ENCODE measurements around the gene XRCC6. TPM values are rescaled to one million over a fixed set of nuclear protein-coding genes. Genes with fewer than 3 reads are reported as not detected.

The XRCC6 gene
- total and polyA plus RNA-seq, 9 of the 15 experiments (the other 6 are each of a cell fraction or from before 2014, with no cell fraction given) = 151 to 440 (median 318) TPM

GRCh38 chr22:41656556-41656955 lies 35.5 kb downstream of the XRCC6 start:
- no peak overlapping the region for H2AFZ ChIP-seq (ENCODE audit: low read depth, low read length)
- TF ChIP-seq ZKSCAN8 (CRISPR knock-in tag; IDR thresholded peaks at IDR 0.05) = peak; percentile 57; the same call in 1 of the 2 replicates
- TF ChIP-seq PRPF4 (IDR thresholded peaks at IDR 0.05; ENCODE audit: insufficient read depth, low read depth, low read length, poor library complexity, severe bottlenecking) = no peak
- TF ChIP-seq HNRNPH1 (optimal IDR thresholded peaks at IDR 0.05; ENCODE audit: low read depth, low read length) = no peak
- TF ChIP-seq, protein P1, sequence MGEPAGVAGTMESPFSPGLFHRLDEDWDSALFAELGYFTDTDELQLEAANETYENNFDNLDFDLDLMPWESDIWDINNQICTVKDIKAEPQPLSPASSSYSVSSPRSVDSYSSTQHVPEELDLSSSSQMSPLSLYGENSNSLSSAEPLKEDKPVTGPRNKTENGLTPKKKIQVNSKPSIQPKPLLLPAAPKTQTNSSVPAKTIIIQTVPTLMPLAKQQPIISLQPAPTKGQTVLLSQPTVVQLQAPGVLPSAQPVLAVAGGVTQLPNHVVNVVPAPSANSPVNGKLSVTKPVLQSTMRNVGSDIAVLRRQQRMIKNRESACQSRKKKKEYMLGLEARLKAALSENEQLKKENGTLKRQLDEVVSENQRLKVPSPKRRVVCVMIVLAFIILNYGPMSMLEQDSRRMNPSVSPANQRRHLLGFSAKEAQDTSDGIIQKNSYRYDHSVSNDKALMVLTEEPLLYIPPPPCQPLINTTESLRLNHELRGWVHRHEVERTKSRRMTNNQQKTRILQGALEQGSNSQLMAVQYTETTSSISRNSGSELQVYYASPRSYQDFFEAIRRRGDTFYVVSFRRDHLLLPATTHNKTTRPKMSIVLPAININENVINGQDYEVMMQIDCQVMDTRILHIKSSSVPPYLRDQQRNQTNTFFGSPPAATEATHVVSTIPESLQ (CRISPR knock-in tag; IDR thresholded peaks at IDR 0.05) = no peak
- no peak for TF ChIP-seq ZNF12 (CRISPR knock-in tag; IDR thresholded peaks at IDR 0.05)
- no peak for TF ChIP-seq PRMT5 (CRISPR knock-in tag; IDR thresholded peaks at IDR 0.05)
- TF ChIP-seq ZNF395 (CRISPR knock-in tag; IDR thresholded peaks at IDR 0.05) = no peak
- no peak for TF ChIP-seq DLX4 (CRISPR knock-in tag; IDR thresholded peaks at IDR 0.05)
- TF ChIP-seq SAP30 (IDR thresholded peaks at IDR 0.05; ENCODE audit: borderline replicate concordance, insufficient read depth, low read depth, low read length, poor library complexity, severe bottlenecking) = no peak
- no peak for TF ChIP-seq ELK3 (CRISPR knock-in tag; IDR thresholded peaks at IDR 0.05)
- TF ChIP-seq POU5F1 (IDR thresholded peaks at IDR 0.05; ENCODE audit: borderline replicate concordance, low read depth, low read length, partially characterized antibody) = no peak
- no peak for TF ChIP-seq IRF1 (CRISPR knock-in tag; IDR thresholded peaks at IDR 0.05; ENCODE audit: borderline replicate concordance)
- TF ChIP-seq STAG1 (CRISPR knock-in tag; IDR thresholded peaks at IDR 0.05; ENCODE audit: borderline replicate concordance) = no peak
- TF ChIP-seq, protein P2, sequence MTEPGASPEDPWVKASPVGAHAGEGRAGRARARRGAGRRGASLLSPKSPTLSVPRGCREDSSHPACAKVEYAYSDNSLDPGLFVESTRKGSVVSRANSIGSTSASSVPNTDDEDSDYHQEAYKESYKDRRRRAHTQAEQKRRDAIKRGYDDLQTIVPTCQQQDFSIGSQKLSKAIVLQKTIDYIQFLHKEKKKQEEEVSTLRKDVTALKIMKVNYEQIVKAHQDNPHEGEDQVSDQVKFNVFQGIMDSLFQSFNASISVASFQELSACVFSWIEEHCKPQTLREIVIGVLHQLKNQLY (CRISPR knock-in tag; conservative IDR thresholded peaks at IDR 0.05) = no peak
- TF ChIP-seq IRF2 (CRISPR knock-in tag; IDR thresholded peaks at IDR 0.05) = no peak
- TF ChIP-seq CBFA2T3 (IDR thresholded peaks at IDR 0.05) = peak; percentile 53

More at GRCh38 chr22:41656556-41656955, 35.5 kb downstream of the XRCC6 start:
- WGBS (ENCODE audit: insufficient coverage, low coverage, missing lambda C conversion rate) = 70% methylated on average over 5 of the region's 5 CpGs
- BruUV-seq (replicated peaks) = no TSS peak
- Histone ChIP-seq H3K9me1 (ENCODE audit: control insufficient read depth, insufficient read depth, low read length) (no peaks in the 10 kb centered on the region), H3K79me2 (ENCODE audit: control insufficient read depth, insufficient read depth, low read length) (no peaks in the 10 kb centered on the region), H3K27me3 (ENCODE audit: control insufficient read depth in 2 of 2, insufficient read depth in 2 of 2, low read length in 2 of 2) (no peaks in the 10 kb centered on the region), H3K4me3 (no peak overlapping the region), H3K9me3 (replicated peaks; ENCODE audit: control insufficient read depth, insufficient read depth, low read depth, low read length) (no peaks in the 10 kb centered on the region), H3K27ac (ENCODE audit: extremely low read depth, low read depth, low read length) (no peak overlapping the region), H3K4me1 (replicated peaks in 1 of 2; ENCODE audit: control insufficient read depth in 2 of 2, insufficient read depth in 2 of 2, low read length in 2 of 2) (no peaks in the 10 kb centered on the region), H3K9ac (ENCODE audit: insufficient read depth in 1 of 2, low read depth in 2 of 2, low read length in 2 of 2) (no peak overlapping the region), H4K20me1 (replicated peaks; ENCODE audit: control insufficient read depth, insufficient read depth, low read length) (no peaks in the 10 kb centered on the region), H3K4me2 (ENCODE audit: insufficient read depth, low read length) (no peak overlapping the region), H3K36me3 (ENCODE audit: control insufficient read depth, insufficient read depth, low read length) (peaks cover 90% of the 10 kb centered on the region)
- ATAC-seq (no peak), DNase-seq (ENCODE audit: extremely low read depth in 1 of 4, low spot score in 3 of 4) (peak in 2 of 4 experiments; percentile 21 to 30), FAIRE-seq (no peak)
- in situ Hi-C loops (cut with MboI) = no loop called here
- CTCF ChIA-PET (ENCODE audit: low intra/inter-chr PET ratio) = no interaction called here
- intact Hi-C loops (cut with micrococcal nuclease) = no loop called here
- POLR2A ChIA-PET = interaction anchor here (0.6 to 1.1 kb wide), 2 partner anchors 10 to 113 kb away, joined by 3 to 4 read pairs; no protein-coding TSS in a partner anchor

Data from K562 (cell line).